ENCODE results near the gene FMO1.

FMO1 gene

DNA sequence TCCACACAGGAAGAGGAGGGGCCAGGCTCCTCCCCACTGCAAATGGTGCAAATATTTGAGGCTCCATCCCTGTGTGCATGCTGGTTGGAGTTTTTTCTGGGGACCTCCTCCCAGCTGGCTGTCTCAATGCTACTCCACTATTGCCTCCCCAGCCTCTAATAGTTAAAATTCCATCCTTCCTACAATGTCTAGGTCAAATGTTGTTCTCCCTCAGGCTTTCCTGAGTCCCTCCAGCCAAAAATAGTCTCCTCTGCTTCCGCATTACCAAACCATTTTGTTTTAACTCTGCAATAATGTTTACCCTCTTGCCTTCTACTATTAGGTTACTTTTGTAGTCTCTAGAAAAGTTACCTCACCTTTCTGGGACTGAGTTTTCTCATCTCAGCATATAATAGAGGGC, 29.6 kb upstream of the FMO1 start:
- no peak overlapping the region for H3K4me3 ChIP-seq (ENCODE audit: low read length)
- no peak for DNase-seq
- no peaks in the 10 kb centered on the region for H3K4me1 ChIP-seq (ENCODE audit: low read length)
- no peak overlapping the region for H3K4me2 ChIP-seq (ENCODE audit: low read depth, low read length)
- no peak overlapping the region for H2AFZ ChIP-seq (ENCODE audit: low read length)
- H3K27me3 ChIP-seq (replicated peaks; ENCODE audit: insufficient read depth, low read length): no peaks in the 10 kb centered on the region
- no peaks in the 10 kb centered on the region for H3K9me3 ChIP-seq (replicated peaks; ENCODE audit: insufficient read depth, low read length)
- H4K20me1 ChIP-seq (ENCODE audit: insufficient read depth, low read length): no peaks in the 10 kb centered on the region
- H3K79me2 ChIP-seq (ENCODE audit: low read length): no peaks in the 10 kb centered on the region
- no peaks in the 10 kb centered on the region for H3F3A ChIP-seq (ENCODE audit: insufficient read depth, low read length)
- H3K9me2 ChIP-seq (replicated peaks; ENCODE audit: insufficient read depth, low read length): no peaks in the 10 kb centered on the region
- no peak overlapping the region for H3K27ac ChIP-seq (ENCODE audit: low read length)
- H3K9ac ChIP-seq (ENCODE audit: low read length): no peak overlapping the region
- H3K36me3 ChIP-seq (replicated peaks; ENCODE audit: insufficient read depth, low read length): no peaks in the 10 kb centered on the region
- TF ChIP-seq CTCF (IDR thresholded peaks at IDR 0.05; ENCODE audit: low read length) (no peak), EZH2 (optimal IDR thresholded peaks at IDR 0.05; ENCODE audit: low read depth, low read length) (no peak), EZH2phosphoT487 (IDR thresholded peaks at IDR 0.05; ENCODE audit: low read length) (no peak)

GRCh38 chr1:171219346-171220080, 28.8 kb upstream of the FMO1 start:
- no peaks in the 10 kb centered on the region for H3K9me2 ChIP-seq (replicated peaks; ENCODE audit: insufficient read depth, low read length)
- H3F3A ChIP-seq (ENCODE audit: insufficient read depth, low read length): no peaks in the 10 kb centered on the region
- TF ChIP-seq CTCF (IDR thresholded peaks at IDR 0.05; ENCODE audit: low read length) (no peak), EZH2phosphoT487 (IDR thresholded peaks at IDR 0.05; ENCODE audit: low read length) (no peak), EZH2 (optimal IDR thresholded peaks at IDR 0.05; ENCODE audit: low read depth, low read length) (no peak)
- no peaks in the 10 kb centered on the region for H3K79me2 ChIP-seq (ENCODE audit: low read length)
- H3K4me3 ChIP-seq (ENCODE audit: low read length): no peak overlapping the region
- H3K9ac ChIP-seq (ENCODE audit: low read length): no peak overlapping the region
- H3K36me3 ChIP-seq (replicated peaks; ENCODE audit: insufficient read depth, low read length): no peaks in the 10 kb centered on the region
- H3K27me3 ChIP-seq (replicated peaks; ENCODE audit: insufficient read depth, low read length): no peaks in the 10 kb centered on the region
- H3K27ac ChIP-seq (ENCODE audit: low read length): no peak overlapping the region
- DNase-seq: no peak
- no peak overlapping the region for H2AFZ ChIP-seq (ENCODE audit: low read length)
- no peaks in the 10 kb centered on the region for H3K9me3 ChIP-seq (replicated peaks; ENCODE audit: insufficient read depth, low read length)
- H3K4me1 ChIP-seq (ENCODE audit: low read length): peaks cover under 1% of the 10 kb centered on the region
- H4K20me1 ChIP-seq (ENCODE audit: insufficient read depth, low read length): no peaks in the 10 kb centered on the region
- no peak overlapping the region for H3K4me2 ChIP-seq (ENCODE audit: low read depth, low read length)

DNA sequence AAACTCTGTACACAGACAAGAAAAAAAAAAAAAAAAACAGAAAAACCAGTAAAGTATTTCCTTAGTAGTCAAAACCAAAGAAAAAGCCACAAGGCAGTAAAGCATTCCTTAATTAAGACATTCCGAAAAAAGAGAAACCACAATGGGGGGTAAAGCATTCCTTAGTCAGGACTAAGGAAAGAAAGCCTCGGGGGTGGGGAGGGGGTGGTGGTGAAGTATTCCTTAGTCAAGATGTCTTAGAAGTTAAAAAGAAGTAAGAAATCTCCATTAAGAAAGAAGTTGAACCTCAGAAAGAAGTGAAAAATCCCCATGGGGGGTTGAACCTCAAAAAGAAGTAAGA, 28.2 kb upstream of the FMO1 start:
- no peak overlapping the region for H3K4me2 ChIP-seq (ENCODE audit: low read depth, low read length)

More for the DNA sequence above, 28.2 kb upstream of the FMO1 start:
- DNase-seq: no peak
- H3K9me2 ChIP-seq (replicated peaks; ENCODE audit: insufficient read depth, low read length): no peaks in the 10 kb centered on the region
- H4K20me1 ChIP-seq (ENCODE audit: insufficient read depth, low read length): no peaks in the 10 kb centered on the region
- H3K36me3 ChIP-seq (replicated peaks; ENCODE audit: insufficient read depth, low read length): no peaks in the 10 kb centered on the region
- H3K27me3 ChIP-seq (replicated peaks; ENCODE audit: insufficient read depth, low read length): no peaks in the 10 kb centered on the region
- H3K27ac ChIP-seq (ENCODE audit: low read length): no peak overlapping the region
- no peak for TF ChIP-seq CTCF (IDR thresholded peaks at IDR 0.05; ENCODE audit: low read length)
- TF ChIP-seq EZH2 (optimal IDR thresholded peaks at IDR 0.05; ENCODE audit: low read depth, low read length): no peak
- TF ChIP-seq EZH2phosphoT487 (IDR thresholded peaks at IDR 0.05; ENCODE audit: low read length): no peak
- H2AFZ ChIP-seq (ENCODE audit: low read length): no peak overlapping the region
- H3K79me2 ChIP-seq (ENCODE audit: low read length): no peaks in the 10 kb centered on the region
- no peaks in the 10 kb centered on the region for H3F3A ChIP-seq (ENCODE audit: insufficient read depth, low read length)
- H3K4me3 ChIP-seq (ENCODE audit: low read length): no peak overlapping the region
- H3K9me3 ChIP-seq (replicated peaks; ENCODE audit: insufficient read depth, low read length): no peaks in the 10 kb centered on the region
- H3K9ac ChIP-seq (ENCODE audit: low read length): no peak overlapping the region
- H3K4me1 ChIP-seq (ENCODE audit: low read length): peaks cover 4% of the 10 kb centered on the region

Measured in MM.1S (cell line).